ENCODE measurements around the gene PEX11B.

PEX11B gene

DNA sequence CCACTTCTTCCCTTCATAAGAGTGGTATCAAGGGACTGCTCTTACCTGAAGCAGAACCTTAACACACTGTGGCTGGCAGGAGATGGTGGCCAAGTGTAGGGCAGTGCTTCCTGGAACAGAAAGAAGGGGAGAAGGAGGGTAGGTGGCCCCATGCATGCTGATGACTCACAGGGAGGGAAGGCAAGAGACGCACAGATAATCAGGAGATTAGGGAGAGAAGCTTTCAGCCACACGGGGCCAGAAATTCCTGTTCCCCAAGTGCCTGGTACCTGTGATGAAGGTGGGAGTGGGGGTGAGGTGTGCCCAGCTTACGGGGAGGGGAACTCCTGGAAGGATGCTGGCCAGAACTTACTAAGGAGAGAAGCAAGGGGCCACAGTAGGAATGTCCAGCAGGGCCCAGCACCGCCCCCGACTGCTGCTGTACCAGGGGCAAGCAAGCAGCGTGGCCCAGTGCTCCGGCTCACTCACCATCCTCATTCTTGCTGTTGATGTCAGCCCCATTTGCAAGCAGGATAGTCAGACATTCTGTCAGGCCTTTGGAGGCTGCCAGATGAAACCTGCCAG lies 40.5 kb downstream of the PEX11B start:
- DNase-seq (ENCODE audit: insufficient read length, low spot score), result no peak

DNA sequence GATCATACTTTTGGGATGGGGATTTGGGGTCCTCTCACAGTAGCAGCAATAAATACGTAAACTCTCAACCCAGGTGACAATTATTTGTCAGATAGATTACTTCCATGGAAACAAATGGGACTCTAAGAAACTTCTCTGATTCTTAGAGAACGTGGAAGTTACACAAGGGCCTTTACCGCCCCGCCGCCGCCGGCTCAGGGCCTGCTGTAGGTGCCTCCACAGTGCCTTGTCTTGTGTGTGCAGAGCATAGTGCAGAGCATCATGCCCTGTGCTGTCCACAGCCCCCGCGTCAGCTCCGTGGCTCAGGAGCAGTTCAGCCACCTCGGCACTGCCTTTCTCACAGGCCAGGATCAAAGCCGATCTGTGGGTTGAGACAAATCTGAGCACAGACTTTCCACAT lies 43.9 kb downstream of the PEX11B start:
- FAIRE-seq, result no peak

More for the DNA sequence above, 40.5 kb downstream of the PEX11B start:
- FAIRE-seq, result no peak

DNA sequence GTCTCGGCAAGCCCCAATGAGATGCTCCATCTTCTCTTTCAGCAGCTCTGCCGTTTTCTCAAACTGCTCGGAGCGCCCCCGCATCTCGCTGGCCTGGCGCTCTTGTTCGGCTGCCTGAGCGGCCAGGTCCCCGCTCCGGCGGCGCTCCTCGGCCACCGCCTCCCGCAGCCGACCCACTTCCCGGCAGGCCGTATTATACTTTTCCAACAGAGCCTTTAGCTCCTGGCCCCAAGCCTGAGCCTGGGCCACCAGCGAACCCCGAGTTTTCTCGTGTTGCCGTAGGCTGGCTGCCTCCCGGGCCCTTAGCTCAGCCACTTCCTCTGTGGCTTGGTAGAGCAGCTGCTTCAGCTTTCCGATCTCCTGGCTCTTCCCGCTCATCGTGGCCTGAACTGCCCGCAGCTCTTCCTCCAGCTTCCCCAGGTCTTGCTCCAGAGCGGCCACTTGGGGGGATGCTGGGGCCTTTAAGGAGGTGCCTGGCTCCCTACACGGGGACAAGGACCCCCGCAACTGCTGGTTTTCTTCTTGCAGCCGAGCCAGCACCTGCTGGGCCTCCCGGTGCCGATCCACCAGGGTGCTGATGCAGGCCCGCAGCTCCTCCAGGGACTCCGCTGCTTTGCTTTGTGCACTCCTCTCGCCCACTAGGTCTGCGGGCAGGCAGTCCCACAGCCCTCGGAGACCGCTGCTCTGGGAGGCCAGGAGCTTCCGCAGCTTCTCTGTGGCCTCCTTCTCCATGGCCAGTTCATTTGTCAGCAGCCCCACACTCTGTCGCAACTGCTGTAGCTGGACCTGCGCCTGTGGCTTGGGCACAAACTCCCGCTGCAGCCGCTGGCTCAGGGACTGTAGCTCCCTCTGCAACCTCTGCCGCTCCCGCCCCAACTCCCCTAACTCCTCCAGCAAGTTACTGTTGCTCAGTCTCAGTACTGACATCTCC lies 46.3 kb downstream of the PEX11B start:
- DNase-seq (ENCODE audit: insufficient read length, low spot score), result no peak
- FAIRE-seq, result no peak

More for the DNA sequence above, 43.9 kb downstream of the PEX11B start:
- DNase-seq (ENCODE audit: insufficient read length, low spot score), result no peak

DNA sequence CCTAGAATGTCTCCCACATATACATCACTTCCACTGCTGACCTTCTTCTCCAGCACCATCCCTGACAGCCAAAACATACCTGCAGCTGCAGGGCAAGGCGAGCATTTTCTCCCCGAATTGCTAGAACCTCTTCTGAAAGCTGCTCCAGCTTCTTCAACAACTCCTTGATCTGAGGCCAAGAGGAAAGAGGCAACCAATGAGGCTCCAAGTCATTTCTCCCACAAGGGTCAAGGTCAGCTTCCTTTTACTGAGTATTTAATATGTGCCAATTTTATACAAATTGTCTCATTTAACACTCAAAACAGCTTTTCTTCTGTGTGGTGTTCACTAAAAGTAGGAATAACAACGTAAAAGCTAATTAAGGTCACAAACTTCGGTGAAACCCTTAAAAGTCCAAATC lies 50.3 kb downstream of the PEX11B start:
- no peak for DNase-seq (ENCODE audit: insufficient read length, low spot score)
- FAIRE-seq, result no peak

- DNase-seq (ENCODE audit: insufficient read length, low spot score) (no peak), FAIRE-seq (no peak)
Observed at GRCh38 chr1:145863282-145864018, 55.1 kb downstream of the PEX11B start.

All from HTR-8/SVneo (cell line).